ENCODE measurements around the gene GRIN1.

- TF ChIP-seq, protein P1, sequence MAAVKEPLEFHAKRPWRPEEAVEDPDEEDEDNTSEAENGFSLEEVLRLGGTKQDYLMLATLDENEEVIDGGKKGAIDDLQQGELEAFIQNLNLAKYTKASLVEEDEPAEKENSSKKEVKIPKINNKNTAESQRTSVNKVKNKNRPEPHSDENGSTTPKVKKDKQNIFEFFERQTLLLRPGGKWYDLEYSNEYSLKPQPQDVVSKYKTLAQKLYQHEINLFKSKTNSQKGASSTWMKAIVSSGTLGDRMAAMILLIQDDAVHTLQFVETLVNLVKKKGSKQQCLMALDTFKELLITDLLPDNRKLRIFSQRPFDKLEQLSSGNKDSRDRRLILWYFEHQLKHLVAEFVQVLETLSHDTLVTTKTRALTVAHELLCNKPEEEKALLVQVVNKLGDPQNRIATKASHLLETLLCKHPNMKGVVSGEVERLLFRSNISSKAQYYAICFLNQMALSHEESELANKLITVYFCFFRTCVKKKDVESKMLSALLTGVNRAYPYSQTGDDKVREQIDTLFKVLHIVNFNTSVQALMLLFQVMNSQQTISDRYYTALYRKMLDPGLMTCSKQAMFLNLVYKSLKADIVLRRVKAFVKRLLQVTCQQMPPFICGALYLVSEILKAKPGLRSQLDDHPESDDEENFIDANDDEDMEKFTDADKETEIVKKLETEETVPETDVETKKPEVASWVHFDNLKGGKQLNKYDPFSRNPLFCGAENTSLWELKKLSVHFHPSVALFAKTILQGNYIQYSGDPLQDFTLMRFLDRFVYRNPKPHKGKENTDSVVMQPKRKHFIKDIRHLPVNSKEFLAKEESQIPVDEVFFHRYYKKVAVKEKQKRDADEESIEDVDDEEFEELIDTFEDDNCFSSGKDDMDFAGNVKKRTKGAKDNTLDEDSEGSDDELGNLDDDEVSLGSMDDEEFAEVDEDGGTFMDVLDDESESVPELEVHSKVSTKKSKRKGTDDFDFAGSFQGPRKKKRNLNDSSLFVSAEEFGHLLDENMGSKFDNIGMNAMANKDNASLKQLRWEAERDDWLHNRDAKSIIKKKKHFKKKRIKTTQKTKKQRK (IDR thresholded peaks at IDR 0.05; ENCODE audit: low read depth, low read length), result no peak
- TF ChIP-seq GABPA (IDR thresholded peaks at IDR 0.05; ENCODE audit: low read depth) (no peak), CTCF (IDR thresholded peaks at IDR 0.05 in 2 of 3, conservative IDR thresholded peaks at IDR 0.05 in 1 of 3; ENCODE audit: control insufficient read depth in 2 of 3, extremely low read depth in 1 of 3, insufficient read depth in 1 of 3, low read depth in 3 of 3, low read length in 3 of 3) (no peak), ATF2 (IDR thresholded peaks at IDR 0.05; ENCODE audit: low read length) (no peak), POLR2A (IDR thresholded peaks at IDR 0.05; ENCODE audit: low read depth, low read length) (no peak), ZNF274 (IDR thresholded peaks at IDR 0.05; ENCODE audit: insufficient read depth, insufficient read length) (no peak), NFIC (IDR thresholded peaks at IDR 0.05; ENCODE audit: low read depth, low read length) (no peak), ZSCAN29 (IDR thresholded peaks at IDR 0.05) (no peak), CHD4 (IDR thresholded peaks at IDR 0.05) (no peak)
- TF ChIP-seq, protein P2, sequence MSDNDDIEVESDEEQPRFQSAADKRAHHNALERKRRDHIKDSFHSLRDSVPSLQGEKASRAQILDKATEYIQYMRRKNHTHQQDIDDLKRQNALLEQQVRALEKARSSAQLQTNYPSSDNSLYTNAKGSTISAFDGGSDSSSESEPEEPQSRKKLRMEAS (IDR thresholded peaks at IDR 0.05; ENCODE audit: low read depth, low read length), result no peak
These were observed 30.2 kb downstream of the GRIN1 start for GRCh38 chr9:137168904-137169856.
